Fibroblast of skin of scalp (primary cell): ENCODE data around the gene CLEC4F.

ENCODE experiments used
- DNase-seq: peaks from one replicate; pipeline ENCODE4 v3.0.0-alpha.2; 2013

The CLEC4F gene

DNA sequence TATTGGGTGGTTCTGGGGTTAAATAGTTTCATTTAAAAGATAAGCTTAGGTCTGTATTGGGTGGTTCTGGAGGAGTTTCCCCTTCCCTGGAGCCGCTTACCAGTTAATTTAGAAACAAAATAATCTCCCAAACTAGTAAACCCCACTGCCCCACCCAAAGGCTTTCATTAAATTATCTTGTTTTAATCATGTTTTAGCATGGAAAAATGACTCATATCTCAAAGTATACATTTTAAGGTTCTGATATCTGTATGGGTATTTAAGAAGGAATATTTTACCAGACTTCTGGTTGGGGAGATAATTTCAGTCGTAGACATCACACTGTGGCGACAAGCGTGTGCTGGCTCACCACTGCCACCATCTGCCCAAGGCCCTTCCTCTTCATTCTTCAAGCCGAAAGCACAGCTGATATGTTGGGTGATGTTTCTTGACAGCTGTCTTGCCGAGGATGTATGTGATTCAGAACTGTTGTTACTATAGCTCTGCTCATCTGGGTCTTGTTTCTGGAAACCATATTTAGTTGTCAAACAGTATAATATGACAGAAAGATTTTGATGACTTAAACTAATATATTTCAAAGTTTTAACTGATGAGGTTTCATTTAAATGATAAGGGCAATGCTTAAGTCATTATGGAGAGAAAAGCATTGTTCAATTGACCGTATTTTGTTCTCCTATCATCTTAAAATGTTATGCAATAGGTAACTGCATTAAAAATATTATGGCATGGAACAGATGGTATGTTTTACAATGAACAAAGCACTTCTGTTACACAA lies 35.1 kb downstream of the CLEC4F start:
- DNase-seq = peak; percentile 36

GRCh38 chr2:70784320-70784719 lies 36.1 kb downstream of the CLEC4F start:
- no peak for DNase-seq

- peak; percentile 33 for DNase-seq
Observed at GRCh38 chr2:70779911-70780545, 40.4 kb downstream of the CLEC4F start.

DNA sequence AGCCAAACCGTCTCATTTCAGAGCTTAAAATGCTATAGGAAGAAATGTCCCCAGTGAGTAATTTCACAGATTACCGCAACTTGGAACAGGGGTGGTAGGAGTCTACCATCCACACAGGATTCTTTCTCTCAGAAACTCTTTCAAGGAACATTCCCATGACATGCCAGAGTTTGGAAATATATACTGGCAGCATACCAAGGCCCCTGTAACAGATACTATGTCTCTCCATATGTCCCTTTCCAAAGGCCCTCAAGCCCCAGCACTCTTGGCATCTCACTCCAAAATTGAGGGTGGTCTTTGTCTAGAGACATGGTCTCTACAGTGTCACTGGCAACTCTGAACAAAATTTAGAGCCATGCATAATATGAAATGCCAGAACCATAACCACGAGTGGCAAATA lies 40.9 kb downstream of the CLEC4F start:
- peak; percentile 6 for DNase-seq

GRCh38 chr2:70778676-70779075 lies 41.7 kb downstream of the CLEC4F start:
- no peak for DNase-seq

DNA sequence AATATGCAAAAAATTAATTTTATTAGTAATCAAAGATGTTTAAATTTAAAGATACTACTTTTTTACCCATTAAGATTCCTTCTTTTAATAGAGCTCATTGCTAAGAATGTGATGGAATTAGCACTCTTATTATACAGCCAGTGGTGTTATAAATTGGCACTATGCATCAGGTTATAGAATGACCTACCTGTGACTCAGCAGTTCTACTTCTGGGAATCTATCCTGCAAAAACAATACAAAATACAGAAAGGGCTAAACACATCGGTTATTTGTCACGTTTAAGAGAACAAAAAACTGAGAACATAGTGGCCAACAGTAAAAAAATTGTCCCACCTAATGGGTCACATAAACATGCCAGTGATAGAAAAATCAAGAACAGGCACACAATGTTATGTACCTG lies 42.9 kb downstream of the CLEC4F start:
- DNase-seq = no peak

DNA sequence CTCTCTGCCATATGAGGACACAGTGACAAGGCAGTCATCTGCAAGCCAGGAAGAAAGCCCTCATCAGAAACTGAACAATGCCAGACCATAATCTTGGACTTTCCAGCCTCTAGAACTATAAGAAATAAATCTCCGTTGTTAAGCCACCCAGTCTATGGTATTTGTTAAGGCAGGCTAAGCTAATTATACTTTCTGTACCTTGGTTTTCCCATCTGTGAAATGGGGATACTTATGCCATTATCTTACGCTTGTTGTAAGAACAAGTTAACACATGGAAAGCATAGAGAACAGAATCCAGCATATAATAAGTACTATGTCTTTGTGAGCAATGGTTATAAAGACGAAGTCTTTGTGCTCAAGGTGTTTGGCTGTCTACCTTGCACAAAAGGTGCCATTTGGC lies 44.1 kb downstream of the CLEC4F start:
- DNase-seq = no peak

- DNase-seq = no peak
Observed at GRCh38 chr2:70775141-70775540, 45.3 kb downstream of the CLEC4F start.

DNA sequence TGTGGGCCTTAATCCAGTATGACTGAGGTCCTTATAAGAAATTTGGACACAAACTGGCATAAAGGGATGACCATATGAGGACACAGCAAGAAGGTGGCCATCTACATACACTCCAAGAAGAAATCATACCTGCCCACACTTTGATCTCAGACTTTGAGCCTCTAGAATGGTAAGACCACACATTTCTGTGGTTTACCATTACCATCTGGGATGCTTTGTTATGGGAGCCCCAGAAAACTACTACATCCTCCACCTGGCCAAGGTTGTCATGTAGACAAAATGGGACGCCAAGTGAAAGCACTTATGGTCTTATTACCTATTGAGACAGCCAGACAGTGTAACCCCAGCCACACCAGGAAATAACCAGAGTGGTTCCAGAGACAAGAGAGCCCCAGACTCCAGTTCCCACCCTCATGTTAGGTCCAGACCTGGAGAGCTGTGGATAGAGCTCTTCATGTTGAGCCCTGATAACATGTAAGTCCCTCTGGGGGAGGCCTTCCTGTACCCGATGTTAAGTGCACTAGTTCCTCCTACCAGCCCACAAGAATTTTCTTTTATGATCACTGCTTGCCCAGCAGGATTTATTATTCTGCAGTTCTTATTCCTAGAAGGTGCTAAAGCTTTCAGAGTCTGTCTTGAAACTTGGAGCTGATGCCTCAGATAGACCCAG lies 47.8 kb downstream of the CLEC4F start:
- no peak for DNase-seq

GRCh38 chr2:70771446-70771845 lies 49.0 kb downstream of the CLEC4F start:
- no peak for DNase-seq

DNA sequence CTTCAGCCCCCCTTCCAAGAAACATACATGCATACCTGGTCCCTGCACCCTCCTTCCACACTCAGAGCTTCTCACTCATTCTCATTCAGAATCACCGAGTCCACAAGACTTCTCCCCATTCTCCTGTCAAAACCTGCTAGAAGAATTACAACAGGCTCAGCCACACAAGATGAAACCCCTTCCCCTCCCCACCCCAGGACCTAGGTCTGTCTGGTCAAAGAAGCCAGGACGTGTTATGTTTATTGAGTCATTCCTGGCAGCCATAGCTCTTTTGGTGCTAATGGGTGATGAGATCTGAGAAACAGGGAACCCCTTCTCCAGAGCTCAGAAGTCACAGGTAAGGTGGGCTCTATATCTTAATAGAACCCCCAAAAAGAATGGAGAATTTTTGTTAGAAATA lies 50.9 kb downstream of the CLEC4F start:
- no peak for DNase-seq

- no peak for DNase-seq
Observed at GRCh38 chr2:70768590-70769085, 51.8 kb downstream of the CLEC4F start.

- DNase-seq = peak; percentile 48
Observed at GRCh38 chr2:70767699-70768589, 52.5 kb downstream of the CLEC4F start, which contains the start of gene ADD2. ADD2 (minus strand) TSS chr2:70768200; CDS start chr2:70706408, 61,792 bp downstream.

- DNase-seq = no peak
Observed at GRCh38 chr2:70767079-70767698, 53.2 kb downstream of the CLEC4F start.

- DNase-seq = no peak
Observed at GRCh38 chr2:70766357-70767078, 53.9 kb downstream of the CLEC4F start.

DNA sequence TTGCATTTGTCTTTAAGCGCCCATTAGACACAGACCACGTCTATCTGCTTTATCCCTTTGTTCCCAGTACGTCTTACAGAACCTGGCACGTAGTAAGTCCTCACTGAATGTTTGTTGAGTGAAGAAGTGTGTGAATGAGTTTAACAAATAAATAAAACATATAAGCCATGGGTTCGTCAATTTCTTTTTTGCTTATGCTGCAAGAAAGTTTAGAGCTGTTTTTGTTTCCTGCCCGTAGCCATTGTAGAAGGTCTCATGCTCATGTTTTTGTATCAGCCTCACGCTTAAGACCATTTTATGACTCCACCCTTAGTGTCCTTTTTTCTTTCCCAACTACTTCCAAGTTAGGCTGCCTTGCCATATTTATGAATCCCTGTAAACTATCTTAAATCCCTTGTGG lies 54.9 kb downstream of the CLEC4F start:
- DNase-seq = no peak

GRCh38 chr2:70759446-70759845 lies 61.0 kb downstream of the CLEC4F start:
- DNase-seq = no peak
